ENCODE measurements around the gene XG. TPM values are rescaled to one million over a fixed set of nuclear protein-coding genes. Genes with fewer than 3 reads are reported as not detected.
"Not testable (repeated sequence)": the region's sequence is repeated elsewhere in the genome, so short reads cannot be mapped to it uniquely, and the experiment has no call there.

XG gene, protein sequence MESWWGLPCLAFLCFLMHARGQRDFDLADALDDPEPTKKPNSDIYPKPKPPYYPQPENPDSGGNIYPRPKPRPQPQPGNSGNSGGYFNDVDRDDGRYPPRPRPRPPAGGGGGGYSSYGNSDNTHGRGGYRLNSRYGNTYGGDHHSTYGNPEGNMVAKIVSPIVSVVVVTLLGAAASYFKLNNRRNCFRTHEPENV
- 0.06 TPM in 1 of 2 replicates, not detected in the other for total RNA-seq (2014; rRNA removed)
- polyA plus RNA-seq (2012): 0.55 TPM

DNA sequence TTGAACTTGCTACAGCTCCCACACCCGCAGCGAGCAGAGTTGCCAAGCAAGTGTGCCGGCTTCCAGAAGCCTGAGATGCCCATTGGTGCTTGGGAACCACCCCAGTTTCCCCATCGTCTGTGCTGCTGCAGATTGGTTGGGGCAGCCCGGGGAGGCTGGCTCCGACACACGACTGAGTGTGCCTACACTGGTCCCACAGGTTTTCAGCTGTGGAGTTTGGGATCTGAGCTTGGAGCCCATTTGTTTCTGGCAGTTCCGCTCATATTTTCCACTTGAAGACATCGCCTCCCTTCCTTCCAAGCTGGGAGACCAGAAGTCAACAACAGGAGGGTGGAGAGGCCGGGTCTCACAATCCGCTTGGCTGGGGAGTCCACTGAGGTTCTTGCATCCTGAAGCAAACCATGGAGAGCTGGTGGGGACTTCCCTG lies at the start of gene XG:
Gene XG, plus strand, starts transcription at position 167 of the 427 bp plus-strand sequence. Its CDS starts 235 bp downstream, at position 402.
- DNase-seq (ENCODE audit: low read depth): peak; percentile 26

DNA sequence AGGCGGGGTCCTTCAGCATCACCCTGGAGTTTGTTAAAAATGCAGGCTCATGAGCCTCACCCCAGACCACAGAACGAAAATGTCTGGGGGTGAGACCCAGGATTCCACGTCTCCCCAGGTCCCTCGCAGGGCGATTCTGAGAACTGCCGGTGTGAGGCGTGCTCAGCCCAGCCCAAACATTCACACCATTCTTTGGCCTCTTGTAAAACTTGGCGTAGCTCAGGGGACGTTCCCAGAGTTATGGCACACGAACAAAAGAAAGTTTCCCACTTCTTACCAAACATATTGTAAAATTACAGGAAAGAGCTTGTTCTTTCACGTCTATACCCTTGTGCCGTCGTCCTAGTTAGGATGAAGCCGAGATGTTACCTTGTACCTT lies 47.9 kb upstream of the XG start:
- DNase-seq (ENCODE audit: low read depth): no peak

DNA sequence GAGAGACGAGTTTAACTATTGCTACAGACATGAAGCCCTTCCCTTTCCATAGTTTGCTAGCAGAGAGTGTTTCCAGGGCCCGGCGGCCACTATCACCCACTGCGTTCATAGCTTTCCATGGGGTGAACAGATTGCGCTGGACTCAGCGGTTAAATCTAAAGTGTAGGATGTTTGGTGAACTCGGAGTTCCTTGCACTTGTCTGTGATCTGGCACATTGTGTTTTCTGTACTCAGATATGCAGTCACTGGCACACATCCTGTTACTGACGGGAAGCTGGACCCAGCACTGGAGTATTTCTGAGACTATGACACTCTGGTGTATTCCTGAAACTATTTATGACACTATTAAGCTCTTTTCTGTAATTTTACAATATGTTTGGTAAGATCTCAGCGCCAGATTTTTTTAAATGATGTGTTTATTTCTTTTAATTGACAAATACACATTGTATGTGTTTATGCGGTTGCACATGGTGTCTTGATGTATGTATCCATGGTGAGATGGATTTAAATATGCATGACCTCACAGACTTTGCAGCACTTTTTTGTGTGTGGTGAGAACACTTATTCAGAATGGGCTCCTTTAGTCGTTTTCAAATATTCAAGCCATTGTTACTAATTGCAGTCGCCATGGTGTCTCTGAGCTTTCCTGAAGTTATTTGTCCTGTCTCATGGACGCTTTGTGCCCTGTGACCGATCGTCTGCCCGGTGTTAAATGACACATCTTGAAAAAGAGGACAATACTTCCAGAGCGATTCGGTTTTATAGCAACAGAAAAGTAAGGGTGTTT lies 46.6 kb upstream of the XG start:
- no peak for DNase-seq (ENCODE audit: low read depth)

DNA sequence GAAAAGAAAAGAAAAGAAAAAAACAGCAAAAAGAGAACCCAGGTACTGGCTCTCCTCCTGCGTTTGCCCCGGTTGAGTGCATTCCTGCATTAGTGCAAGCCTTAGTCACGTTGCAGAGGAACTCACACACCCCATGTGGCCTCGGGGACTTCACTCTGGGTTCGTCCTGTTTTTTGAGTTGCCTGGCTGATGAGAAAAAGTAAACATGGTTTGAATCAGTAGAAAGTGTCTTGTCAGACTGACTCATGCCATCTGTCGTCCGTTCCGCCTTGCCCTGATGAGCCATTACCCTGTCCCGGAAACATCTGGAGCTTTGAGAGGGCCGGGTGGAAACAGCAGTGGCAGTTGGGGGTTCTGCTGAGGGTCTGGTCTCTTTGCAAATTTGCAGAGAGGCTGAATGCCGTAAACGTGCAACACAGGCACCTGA lies 44.5 kb upstream of the XG start:
- peak; percentile 97 for DNase-seq (ENCODE audit: low read depth)

DNA sequence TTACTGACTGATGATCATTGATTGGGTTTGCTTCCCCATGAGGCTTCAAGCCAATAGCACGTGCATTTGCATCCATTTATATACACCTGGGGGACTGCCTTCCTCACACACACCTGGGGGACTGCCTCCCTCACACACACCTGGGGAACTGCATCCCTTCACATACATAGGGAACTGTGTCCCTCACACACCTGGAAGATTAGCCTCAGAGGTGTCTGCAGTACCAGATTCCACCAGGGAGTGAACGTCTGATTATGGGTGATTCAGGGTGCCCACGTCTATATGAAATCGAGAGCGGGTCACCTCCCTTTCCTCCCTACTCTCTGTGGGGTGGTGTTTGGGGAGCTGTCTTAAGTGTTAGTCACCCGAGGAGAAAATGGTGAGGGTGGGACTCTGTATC lies 43.8 kb upstream of the XG start:
- peak; percentile 26 for DNase-seq (ENCODE audit: low read depth)

DNA sequence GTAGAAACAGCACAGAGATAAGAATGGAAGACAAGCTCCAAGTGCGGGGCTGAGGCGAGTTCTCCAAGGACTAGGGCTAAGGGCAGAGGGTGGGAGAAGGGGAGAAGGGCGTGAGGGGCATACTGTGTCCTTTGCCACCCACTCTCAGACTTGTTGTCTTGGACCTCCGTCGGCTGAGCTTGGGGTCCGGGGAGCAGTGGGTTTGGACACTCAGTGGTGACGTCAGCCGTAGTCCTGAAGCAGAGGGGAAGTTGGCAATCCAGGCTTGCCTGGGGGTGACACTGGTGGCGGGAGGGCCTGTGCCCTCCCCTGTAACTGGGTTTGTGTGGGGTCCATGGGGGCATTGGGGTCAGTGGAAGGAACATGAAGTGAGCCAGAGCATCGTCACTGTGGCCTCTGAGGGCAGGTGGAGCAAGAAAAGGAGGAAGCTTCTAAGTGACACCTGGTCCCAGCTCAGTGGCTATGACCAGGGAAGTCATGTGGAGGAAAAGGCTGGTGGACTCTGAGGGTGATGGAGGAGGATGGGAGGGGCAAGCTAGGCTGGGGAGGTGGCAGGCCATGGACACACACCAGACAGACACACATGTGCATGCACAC lies 43.1 kb upstream of the XG start:
- DNase-seq (ENCODE audit: low read depth): no peak

DNA sequence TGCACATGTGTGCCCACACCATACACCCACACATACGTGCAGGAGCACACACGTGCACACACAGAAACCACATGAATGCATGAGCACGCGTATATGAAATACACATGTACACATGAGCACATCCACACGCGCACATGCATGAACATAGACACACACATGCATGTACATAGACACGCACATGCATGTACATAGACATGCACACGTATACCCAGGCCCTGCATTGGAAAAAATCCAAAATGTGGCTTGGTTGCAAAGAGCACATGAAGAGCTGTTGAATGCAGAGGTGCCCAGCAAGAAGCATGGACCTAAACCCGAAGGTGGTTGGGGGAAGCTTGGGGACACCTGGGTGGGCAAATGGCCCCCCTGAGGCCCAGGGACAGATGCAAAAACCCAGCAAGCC lies 42.3 kb upstream of the XG start:
- DNase-seq (ENCODE audit: low read depth): no peak

DNA sequence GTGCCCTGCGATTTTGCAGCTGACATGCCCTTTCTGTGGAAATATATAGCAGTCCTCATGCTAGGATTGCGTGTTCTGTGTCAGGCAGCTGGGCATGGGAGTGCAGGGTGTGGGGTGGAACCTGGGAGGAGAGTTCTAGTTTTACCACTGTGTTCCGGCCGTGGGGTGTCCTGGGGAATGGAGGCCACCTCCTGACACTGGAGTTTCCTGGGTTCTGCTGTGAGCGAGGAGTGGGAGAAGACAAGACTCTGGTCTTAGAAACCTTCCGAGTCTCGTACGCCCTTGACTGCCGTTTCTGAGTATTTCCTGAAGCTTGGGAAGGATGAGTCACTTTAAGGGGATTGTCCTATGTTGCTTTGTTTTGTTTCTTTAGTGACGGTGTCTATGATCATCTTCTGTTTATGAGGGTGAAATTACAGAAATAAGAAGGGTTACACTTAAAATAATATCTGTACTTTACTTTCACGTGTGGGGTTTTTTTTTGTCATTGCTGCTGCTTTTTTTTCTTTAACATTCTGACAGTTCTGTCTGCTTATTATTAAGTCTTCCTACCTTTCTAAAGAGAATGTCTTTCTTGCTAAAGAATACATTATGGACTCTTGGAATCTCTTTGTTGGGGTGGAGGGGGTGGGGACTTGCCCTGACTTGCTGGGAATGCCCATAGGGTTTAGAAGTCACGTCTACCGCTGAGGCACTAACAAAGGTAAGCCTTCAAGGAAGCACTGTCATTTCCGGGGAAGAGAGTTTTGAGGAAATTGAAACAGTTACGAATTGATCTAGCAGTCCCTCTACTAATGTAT lies 41.6 kb upstream of the XG start:
- peak; percentile 92 for DNase-seq (ENCODE audit: low read depth)

DNA sequence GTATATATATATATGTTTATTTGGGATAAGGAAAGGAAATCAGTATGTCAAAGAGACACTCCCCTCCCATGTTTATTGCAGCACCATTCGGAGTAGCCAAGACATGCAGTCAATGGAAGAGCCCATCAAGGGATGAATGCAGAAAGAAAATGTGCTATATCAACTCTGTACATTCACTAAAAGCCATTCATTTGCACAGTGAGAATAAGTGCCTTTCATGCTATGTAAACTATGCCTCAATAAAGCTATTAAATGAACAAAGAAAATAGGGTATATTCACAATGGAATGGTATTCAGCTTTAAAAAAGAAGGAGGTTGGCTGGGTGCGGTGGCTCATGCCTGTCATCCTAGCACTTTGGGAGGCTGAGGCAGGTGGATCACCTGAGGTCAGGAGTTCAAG lies 40.4 kb upstream of the XG start:
- no peak for DNase-seq (ENCODE audit: low read depth)

DNA sequence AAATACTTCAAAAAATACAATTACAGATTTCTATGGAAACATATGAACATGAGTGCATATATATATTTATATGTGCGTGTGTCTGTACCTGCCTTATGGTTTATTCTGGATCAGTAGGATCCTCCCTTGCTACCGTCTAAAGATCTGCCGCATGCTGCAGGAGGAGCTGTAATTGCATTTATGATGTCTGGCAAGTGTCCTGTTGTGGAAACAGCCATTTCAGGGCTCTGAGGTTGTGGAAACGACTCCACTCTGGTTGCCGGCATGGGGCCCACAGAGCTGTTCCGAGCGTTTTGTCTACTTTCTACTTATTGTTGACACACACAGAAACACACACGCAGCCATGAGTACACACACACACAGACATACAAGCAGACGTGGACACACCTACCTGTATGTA lies 39.4 kb upstream of the XG start:
- no peak for DNase-seq (ENCODE audit: low read depth)

DNA sequence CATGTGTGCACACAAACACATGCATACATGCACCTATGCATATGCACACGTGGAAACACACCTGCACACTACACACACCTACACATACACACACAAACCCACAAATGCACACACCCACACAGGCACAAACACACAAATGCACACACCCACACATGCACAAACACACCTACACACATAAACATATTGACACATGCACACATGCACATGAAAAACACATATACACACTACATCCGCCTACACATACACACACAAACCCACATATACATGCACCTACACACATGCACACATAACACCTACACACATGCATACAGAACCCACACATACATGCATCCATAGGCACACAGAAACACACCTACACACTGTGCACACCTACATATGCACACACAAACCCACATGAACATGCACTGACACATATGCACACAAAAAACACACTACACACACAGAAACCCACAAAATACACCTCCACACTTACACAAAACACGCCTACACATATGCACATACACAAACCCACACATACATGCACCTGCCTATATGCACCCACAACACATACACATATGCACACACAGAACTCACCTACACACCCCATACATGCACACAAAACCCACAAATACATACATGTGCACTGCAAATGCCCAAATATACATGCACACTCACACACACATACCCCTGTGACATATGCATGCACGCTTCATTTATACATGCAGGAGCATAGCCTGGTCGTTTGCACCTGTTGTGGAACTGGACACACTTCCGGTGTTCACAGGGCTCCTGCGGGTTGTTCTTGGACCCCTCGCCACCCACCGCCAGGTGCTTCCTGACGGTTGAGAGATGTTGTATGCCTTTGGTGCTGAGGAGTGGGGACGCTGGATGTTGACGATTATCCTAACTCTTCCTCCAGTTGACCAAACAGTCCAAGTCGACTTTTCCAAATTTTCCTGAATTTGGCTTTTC lies 38.7 kb upstream of the XG start:
- DNase-seq (ENCODE audit: low read depth): no peak

DNA sequence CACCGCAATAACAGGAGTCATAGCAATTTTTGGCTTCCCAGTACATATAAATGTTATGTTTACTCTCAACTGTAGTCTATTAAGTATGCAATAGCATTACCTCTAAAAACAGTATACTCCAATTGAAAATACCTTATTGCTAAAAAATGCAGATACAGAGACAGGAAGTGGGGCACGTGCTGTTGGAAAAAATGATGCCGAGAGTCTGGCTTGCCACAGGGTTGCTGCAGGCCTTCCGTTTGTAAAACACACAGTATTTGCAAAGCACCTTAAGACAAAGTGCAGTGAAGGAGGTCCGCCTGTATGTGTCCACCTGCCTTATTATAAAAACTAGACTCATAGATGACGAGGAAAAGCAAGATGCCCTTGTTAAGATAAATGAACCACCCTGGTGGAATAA lies 37.3 kb upstream of the XG start:
- DNase-seq (ENCODE audit: low read depth): no peak

DNA sequence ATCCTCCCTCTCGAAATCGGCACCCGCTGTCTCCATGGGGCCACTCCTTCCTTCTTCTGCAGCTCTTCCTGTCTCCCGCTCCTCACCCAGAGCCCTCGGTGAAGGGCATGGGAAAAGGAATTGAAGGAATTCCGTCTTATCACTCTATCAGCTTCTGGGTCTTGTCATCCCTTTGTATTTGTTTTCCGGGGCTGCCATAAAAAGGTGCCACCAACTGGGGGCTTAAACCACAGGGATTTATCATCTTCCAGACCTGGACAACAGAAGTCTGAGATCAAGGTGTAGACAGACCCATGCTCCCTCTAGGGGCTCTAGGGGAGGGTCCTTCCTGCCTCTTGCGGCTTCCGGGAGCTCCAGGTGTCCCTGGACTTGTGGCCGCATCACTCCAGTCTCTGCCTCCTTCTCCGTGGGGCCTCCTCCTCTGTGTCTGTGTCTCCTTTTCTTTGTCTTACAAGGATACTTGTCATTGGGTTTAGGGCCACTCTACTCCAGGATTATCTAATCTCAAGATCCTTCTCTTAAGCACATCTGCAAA lies 36.7 kb upstream of the XG start:
- DNase-seq (ENCODE audit: low read depth): no peak

DNA sequence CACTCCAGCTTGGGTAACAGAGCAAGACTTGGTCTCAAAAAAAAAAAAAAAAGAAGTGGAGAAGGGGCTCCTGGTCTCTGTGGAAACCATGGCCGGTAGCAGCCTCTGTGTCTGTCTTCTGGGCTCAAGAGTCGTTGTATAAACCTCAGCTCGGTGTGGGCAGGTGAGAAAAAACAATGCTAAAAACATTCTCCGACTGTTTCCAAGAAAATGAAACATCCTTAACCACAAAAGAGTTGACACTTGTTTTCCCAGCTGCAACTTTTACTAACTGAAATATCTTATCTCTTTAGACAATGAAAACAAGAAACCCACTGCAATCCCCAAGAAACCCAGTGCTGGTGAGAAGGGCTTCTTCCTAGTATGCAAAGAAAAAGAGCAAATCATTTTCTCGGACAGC lies 34.5 kb upstream of the XG start:
- DNase-seq (ENCODE audit: low read depth): no peak

DNA sequence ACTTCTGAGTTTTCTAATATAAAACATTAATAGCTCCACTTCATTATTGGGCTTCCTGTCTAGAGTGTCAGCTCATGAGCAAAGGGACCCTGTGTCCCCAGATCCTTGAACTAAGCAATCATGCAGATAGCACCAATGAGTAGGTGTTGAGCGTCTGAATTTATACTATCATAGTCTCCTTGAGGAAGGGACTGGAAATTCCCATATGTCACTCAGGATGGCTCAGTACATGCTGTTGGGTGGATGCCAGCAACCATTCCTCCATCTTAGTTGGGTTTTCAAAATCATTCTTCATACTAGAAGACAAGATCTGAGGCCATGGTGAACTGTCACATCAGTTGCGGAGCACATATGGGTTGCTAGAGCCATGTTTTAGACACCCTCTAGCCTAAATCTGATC lies 33.0 kb upstream of the XG start:
- DNase-seq (ENCODE audit: low read depth): no peak

DNA sequence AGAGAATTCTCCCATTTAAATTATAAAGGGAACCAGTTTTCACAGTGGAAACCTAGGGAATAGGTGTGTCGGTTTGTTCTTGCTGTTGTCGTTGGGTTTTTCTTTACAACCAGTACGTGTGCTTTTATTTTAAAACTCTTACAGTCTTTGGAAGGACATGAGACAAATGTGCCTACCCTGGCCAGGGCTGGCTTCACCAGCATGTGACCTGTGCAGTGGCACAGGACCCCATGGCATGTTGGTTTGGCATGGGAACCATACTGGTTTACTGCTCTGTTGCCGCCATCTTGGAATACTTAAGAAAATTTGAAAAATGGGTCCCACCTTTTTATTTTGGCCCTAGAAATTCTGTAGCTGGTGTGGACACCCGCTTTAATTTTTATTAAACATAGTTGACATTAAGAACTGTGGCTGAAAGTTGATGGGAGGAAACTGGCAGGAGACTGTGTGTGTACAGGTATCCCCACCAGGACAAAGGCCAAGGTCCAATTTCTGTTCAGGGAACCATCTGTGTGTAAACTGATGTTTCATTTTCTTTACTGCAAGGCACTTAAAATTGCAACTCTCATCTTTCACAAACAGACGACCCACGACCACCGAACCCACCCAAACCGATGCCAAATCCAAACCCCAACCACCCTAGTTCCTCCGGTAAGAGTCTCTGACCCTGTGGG lies 31.9 kb upstream of the XG start:
- DNase-seq (ENCODE audit: low read depth): no peak

DNA sequence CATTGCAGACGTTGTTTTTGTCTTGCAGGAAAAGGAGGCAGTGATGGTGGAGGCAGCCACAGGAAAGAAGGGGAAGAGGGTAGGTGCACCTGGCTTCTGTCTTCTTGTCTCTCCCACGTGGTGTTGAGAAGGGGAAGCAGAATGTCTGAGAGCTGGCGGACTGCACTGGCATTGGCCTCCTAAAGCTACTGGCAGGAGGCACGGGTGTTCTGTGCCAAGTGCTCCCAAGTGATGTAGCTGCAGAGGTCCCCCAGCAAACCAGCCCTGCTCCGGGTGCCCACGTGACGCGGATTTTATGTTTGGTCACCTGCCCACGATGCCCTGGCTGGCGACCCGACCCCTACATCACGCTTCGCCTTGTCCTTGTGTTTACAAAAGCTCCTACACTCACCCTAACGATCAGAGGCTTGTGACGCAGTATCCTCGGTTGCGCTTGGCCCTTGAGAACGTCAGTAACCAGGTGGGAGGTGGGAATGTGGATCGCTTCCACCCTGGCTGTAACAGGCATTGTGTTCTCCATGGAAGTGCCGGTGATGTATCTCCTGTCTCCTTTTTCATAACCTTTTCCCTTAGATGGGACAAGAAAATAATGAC lies 28.5 kb upstream of the XG start:
- no peak for DNase-seq (ENCODE audit: low read depth)

DNA sequence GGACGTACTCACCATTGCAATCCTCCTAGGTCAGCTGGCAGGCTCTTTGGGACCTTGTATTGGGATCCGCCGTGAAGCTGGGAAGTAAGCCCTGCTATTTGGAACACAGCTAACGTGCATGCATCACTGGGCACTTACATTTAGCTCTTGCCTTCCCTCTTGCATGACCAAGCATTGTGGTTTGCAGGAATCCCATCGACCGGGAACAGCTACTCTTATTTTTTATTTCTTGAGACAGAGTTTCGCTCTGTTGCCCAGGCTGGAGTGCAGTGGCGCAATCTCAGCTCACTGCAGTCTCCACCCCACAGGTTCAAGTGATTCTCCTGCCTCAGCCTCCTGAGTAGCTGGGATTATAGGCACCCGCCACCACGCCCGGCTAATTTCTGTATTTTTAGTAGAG lies 24.6 kb upstream of the XG start:
- not testable (repeated sequence) for DNase-seq (ENCODE audit: low read depth)

DNA sequence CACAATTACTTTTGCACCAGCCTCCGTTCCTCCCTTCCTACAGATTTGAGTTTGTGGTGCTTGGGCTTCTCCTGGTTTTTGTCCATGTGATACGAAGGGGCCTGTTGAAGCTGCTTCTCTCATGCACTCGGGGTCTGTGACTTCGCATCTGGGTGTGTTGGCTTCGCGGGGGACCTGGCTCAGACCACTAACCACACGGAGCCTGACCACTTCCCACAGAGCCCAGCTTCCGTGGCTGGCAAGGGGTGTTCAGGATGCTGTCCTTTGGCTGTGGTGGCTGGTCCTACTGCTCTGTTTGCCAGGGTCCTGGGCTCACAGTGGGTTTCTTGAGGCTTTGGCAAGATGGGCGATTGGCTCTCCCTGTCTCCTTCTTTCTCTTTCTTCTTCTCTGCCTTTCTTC lies 19.8 kb upstream of the XG start:
- DNase-seq (ENCODE audit: low read depth): no peak

DNA sequence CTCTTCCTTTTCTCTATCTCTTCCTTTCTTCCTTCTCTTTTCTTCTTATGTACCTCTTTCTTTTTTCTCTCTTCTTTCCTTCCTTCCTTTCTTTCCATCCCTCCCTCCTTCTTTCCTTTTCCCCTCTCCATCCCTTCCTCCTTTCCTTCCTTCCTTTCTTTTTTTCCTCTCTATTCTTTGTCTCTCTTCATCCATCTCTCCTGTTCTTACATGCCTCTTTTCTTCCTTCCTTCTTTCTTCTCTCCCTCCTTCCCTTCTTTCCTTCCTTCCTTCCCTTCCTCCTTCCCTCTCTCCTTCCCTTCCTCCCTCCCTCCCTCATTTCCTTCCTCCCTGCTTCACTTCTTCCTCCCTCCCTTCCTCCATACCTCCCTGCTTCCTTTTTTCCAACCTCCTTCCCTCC lies 19.2 kb upstream of the XG start:
- DNase-seq (ENCODE audit: low read depth): no peak

Measured in LHCN-M2 (cell line).